ENCODE results near the gene HGFAC.
A peak's percentile ranks its signal among the peaks of the same experiment; 100 is the strongest.

Gene HGFAC

GRCh38 chr4:3476936-3477749, 35.4 kb downstream of the HGFAC start:
- no peak for DNase-seq

- DNase-seq, result no peak
Observed at GRCh38 chr4:3477750-3478430, 36.1 kb downstream of the HGFAC start.

- no peak for DNase-seq
Observed at GRCh38 chr4:3478446-3479357, 36.9 kb downstream of the HGFAC start.

- no peak for DNase-seq
Observed at GRCh38 chr4:3479358-3480101, 37.8 kb downstream of the HGFAC start.

- peak; percentile 46 for DNase-seq
Observed at GRCh38 chr4:3480528-3481112, 38.9 kb downstream of the HGFAC start.

GRCh38 chr4:3481113-3481531, 39.4 kb downstream of the HGFAC start:
- DNase-seq, result no peak

- DNase-seq, result no peak
Observed at GRCh38 chr4:3481783-3482393, 40.1 kb downstream of the HGFAC start.

GRCh38 chr4:3482707-3483106, 40.9 kb downstream of the HGFAC start:
- no peak for DNase-seq

GRCh38 chr4:3483471-3483921, 41.7 kb downstream of the HGFAC start:
- no peak for DNase-seq

- no peak for DNase-seq
Observed at GRCh38 chr4:3484057-3484973, 42.5 kb downstream of the HGFAC start.

- DNase-seq, result no peak
Observed at GRCh38 chr4:3485011-3485791, 43.4 kb downstream of the HGFAC start.

GRCh38 chr4:3485886-3486540, 44.2 kb downstream of the HGFAC start:
- no peak for DNase-seq

GRCh38 chr4:3486541-3487540, 45.1 kb downstream of the HGFAC start:
- no peak for DNase-seq

GRCh38 chr4:3487861-3488260, 46.1 kb downstream of the HGFAC start:
- DNase-seq, result no peak

GRCh38 chr4:3488820-3489219, 47.1 kb downstream of the HGFAC start:
- DNase-seq, result no peak

GRCh38 chr4:3489451-3489962, 47.7 kb downstream of the HGFAC start:
- no peak for DNase-seq

GRCh38 chr4:3491681-3492405, 50.1 kb downstream of the HGFAC start:
- DNase-seq, result no peak
